GM10847 (cell line): ENCODE data around the gene TOMM7.

ENCODE experiments used
- POLR2A ChIP-seq: IDR thresholded peaks from 2 replicates; pipeline ENCODE4 v1.6.1; 2011; ENCODE audit not compliant: insufficient read length; ENCODE audit errors: extremely low read depth

Gene TOMM7

GRCh38 chr7:22806752-22807151 lies 15.9 kb downstream of the TOMM7 start:
- TF ChIP-seq POLR2A, result no peak

GRCh38 chr7:22805227-22805626 lies 17.4 kb downstream of the TOMM7 start:
- TF ChIP-seq POLR2A, result no peak

- no peak for TF ChIP-seq POLR2A
Observed at GRCh38 chr7:22802426-22802825, 20.2 kb downstream of the TOMM7 start.

GRCh38 chr7:22801912-22802311 lies 20.7 kb downstream of the TOMM7 start:
- no peak for TF ChIP-seq POLR2A

- TF ChIP-seq POLR2A, result no peak
Observed at GRCh38 chr7:22799633-22800032, 23.0 kb downstream of the TOMM7 start.

- no peak for TF ChIP-seq POLR2A
Observed at GRCh38 chr7:22793593-22794462, 28.8 kb downstream of the TOMM7 start.

- TF ChIP-seq POLR2A, result no peak
Observed at GRCh38 chr7:22791204-22792158, 31.2 kb downstream of the TOMM7 start.

GRCh38 chr7:22787951-22788350 lies 34.7 kb downstream of the TOMM7 start:
- no peak for TF ChIP-seq POLR2A

GRCh38 chr7:22786290-22786932 lies 36.2 kb downstream of the TOMM7 start:
- no peak for TF ChIP-seq POLR2A

- TF ChIP-seq POLR2A, result no peak
Observed at GRCh38 chr7:22784346-22784745, 38.3 kb downstream of the TOMM7 start.

- no peak for TF ChIP-seq POLR2A
Observed at GRCh38 chr7:22783421-22783820, 39.2 kb downstream of the TOMM7 start.

- TF ChIP-seq POLR2A, result no peak
Observed at GRCh38 chr7:22782616-22783232, 39.9 kb downstream of the TOMM7 start.

GRCh38 chr7:22781230-22781711 lies 41.4 kb downstream of the TOMM7 start:
- TF ChIP-seq POLR2A, result no peak

- TF ChIP-seq POLR2A, result no peak
Observed at GRCh38 chr7:22776964-22777363, 45.7 kb downstream of the TOMM7 start.

- no peak for TF ChIP-seq POLR2A
Observed at GRCh38 chr7:22772885-22773284, 49.8 kb downstream of the TOMM7 start.
